RWPE1 (cell line): Measurements from ENCODE around the gene FOCAD.
"Not testable (repeated sequence)": the region's sequence is repeated elsewhere in the genome, so short reads cannot be mapped to it uniquely, and the experiment has no call there.

Experiments used
- CTCF ChIA-PET: fragments of 350-600 bp; sonication (Branson Sonifier 250); formaldehyde crosslinking; extraction: SDS; loops from one replicate; lab custom pipeline; 2021; lab: Yijun Ruan, JAX
- POLR2A ChIA-PET: fragments of 400-600 bp; formaldehyde crosslinking; extraction: SDS; loops from one replicate; lab custom pipeline; 2020; ENCODE audit warnings: antibody characterized with exemption; ENCODE audit not compliant: low non-redundant PET; lab: Yijun Ruan, JAX
- DNase-seq: peaks from one replicate; pipeline ENCODE4 v3.0.0; 2012; ENCODE audit warnings: low spot score
- H3K27ac ChIP-seq: fragments of 450-650 bp; 2 replicates; pipeline ENCODE4 v1.5.1; 2017
- CTCF ChIP-seq: fragments of 450-650 bp; conservative IDR thresholded peaks from 2 replicates; pipeline ENCODE4 v1.5.1; 2017; ENCODE audit warnings: low read depth, mild to moderate bottlenecking

Gene FOCAD

GRCh38 chr9:20671635-20672034, 12.4 kb upstream of the FOCAD start:
- no peak for DNase-seq
- no peak for TF ChIP-seq CTCF
- ChIA-PET POLR2A (no interaction called here), CTCF (interaction anchor here (0.6 kb wide), 2 partner anchors 131 to 154 kb away, joined by 3 read pairs; no protein-coding TSS in a partner anchor)
- H3K27ac ChIP-seq, result no peak overlapping the region

GRCh38 chr9:20673537-20673936, 10.5 kb upstream of the FOCAD start:
- CTCF ChIA-PET, result interaction anchor here (0.6 kb wide), 1 partner anchor 10 kb away, joined by 3 read pairs; no protein-coding TSS in a partner anchor
- POLR2A ChIA-PET, DNase-seq, H3K27ac ChIP-seq: not testable (repeated sequence)

- TF ChIP-seq CTCF, result no peak
- no peak for DNase-seq
- ChIA-PET POLR2A (no interaction called here), CTCF (no interaction called here)
- no peak overlapping the region for H3K27ac ChIP-seq
Observed at GRCh38 chr9:20681467-20681866, 2.6 kb upstream of the FOCAD start.

GRCh38 chr9:20683351-20684034, 566 bp upstream of the FOCAD start:
- no peak for TF ChIP-seq CTCF
- DNase-seq, result peak; percentile 13
- ChIA-PET POLR2A (no interaction called here), CTCF (interaction anchor here (0.6 to 1.5 kb wide), 4 partner anchors 10 to 427 kb away, joined by 3 to 4 read pairs (median 3); partner anchors contain the start of gene MLLT3)
- H3K27ac ChIP-seq, result peak overlapping the region; percentile 95

DNA sequence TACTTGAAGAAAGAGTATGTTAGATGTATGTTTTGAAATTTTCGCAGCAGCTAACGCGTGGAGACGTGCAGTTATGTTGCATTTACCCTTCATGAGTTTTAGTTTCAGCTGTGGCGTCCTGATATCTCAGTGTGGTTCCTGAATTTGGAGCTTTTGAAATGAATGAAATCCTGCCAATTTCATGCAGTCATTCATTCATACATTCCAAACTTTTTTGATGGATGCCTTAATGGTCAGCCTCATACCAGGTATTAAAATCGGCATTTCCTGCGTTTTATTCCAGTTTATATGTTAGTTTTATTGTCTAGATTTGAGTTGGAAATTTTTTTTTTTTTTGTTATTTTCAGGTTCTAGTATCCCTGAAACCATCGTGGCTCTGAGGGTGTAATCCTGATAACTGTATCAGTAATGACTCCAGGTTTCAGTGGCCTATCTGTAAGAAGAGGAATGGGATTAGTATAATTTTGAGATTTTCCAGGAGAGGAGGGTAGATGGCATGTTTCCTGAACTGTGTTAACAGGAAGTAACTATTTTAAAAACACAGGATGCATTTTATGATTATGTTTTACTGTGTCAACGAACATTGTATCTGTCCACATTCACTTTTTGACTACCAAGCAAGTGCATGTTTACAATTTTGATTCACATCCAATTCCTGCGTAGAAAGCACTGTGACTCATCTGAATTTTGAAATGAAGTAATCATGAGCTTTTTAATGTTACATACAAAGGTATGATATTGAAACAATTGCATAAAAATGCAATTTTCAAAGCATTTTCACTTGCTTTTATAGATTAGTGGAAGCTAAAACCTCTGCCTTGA, 1.0 kb downstream of the FOCAD start:
- TF ChIP-seq CTCF, result no peak
- peak; percentile 61 for DNase-seq
- ChIA-PET POLR2A (interaction anchor here (0.6 to 1.2 kb wide), 3 partner anchors 16 to 820 kb away, joined by 3 to 5 read pairs (median 3); partner anchors contain the start of gene MLLT3), CTCF (interaction anchor here (1.2 to 1.5 kb wide), 2 partner anchors 60 to 426 kb away, joined by 3 to 4 read pairs; no protein-coding TSS in a partner anchor)
- H3K27ac ChIP-seq, result peak overlapping the region; percentile 95

- POLR2A ChIA-PET, result no interaction called here
- no peak overlapping the region for H3K27ac ChIP-seq
- DNase-seq, result no peak
- CTCF ChIA-PET, result interaction anchor here (0.6 kb wide), 1 partner anchor 1637 kb away, joined by 3 read pairs; the partner anchor contains the start of gene RRAGA
- TF ChIP-seq CTCF, result no peak
Observed at GRCh38 chr9:20685769-20686168, 1.7 kb downstream of the FOCAD start.
